ENCODE results near the gene DPYD. TPM values are rescaled to one million over a fixed set of nuclear protein-coding genes. Genes with fewer than 3 reads are reported as not detected.

DPYD gene
- polyA plus RNA-seq, 10 donors = 5.3 to 11.2 (median 7.3) TPM

GRCh38 chr1:97091679-97092078, 829.2 kb downstream of the DPYD start:
- DNase-seq = no peak

DNA sequence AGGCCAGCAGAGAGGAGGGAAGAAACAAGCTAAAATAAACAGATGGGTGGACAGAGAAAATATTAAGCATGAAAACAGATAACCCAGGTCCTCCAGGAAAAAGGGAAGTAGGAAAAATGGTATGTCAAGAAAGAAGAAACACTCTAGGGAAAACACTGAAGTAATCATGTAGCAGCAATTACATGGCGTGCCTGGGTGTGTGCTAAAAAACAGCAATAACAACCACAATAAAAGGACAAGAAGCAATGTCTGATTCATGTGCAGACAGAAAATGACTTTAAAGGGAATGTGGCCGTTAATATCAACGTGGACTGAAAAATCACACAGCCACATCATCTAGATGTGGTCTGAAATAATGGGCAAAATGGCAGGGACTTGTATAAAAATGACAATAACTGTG, 829.6 kb downstream of the DPYD start:
- DNase-seq = no peak

DNA sequence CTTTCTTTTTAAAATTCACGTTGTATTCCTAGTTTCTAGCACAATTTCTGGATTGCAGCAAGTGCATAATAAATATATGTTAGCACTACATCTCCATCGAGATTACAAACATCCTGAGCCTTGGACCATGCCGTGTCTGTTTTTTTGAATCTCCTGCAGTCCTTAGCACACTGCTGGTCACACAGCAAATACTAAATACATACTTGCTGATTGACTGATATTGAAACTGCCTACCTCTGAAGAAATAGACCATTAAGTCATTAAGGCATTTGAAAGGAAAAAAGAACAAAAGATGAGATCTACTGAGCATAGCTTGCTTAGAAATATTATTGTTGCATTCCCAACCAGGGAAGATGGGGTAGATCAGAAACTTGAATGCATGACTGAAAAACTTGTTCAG, 830.1 kb downstream of the DPYD start:
- DNase-seq = peak in 1 of 3 donors; percentile 28

DNA sequence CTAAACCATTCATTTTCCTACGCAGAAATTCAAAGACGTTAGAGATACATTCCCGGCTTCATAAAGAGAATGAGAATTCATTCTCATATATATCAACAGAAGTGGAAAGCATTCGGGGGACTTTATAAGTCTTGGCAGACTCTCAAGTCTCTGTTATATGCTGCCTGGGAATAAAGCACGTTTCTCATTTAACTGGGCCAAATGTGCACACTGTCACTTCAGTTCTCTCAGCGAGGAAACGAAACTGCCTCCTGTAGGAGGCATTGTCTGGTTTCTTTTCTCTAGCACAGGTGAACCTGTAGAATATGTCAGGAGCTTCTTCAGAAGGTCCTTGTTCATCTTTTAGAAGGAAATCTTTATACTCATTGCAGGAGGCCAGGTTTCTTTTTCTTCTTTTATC, 831.7 kb downstream of the DPYD start:
- peak in 2 of 3 donors; percentile 32 to 64 for DNase-seq

GRCh38 chr1:97088391-97088790, 832.4 kb downstream of the DPYD start:
- DNase-seq = peak in 1 of 3 donors; percentile 32

GRCh38 chr1:97084546-97084945, 836.3 kb downstream of the DPYD start:
- DNase-seq = peak in 1 of 3 donors; percentile 31

- DNase-seq = no peak
Observed at GRCh38 chr1:97082160-97082848, 838.5 kb downstream of the DPYD start.

GRCh38 chr1:97078872-97079271, 842.0 kb downstream of the DPYD start:
- no peak for DNase-seq

DNA sequence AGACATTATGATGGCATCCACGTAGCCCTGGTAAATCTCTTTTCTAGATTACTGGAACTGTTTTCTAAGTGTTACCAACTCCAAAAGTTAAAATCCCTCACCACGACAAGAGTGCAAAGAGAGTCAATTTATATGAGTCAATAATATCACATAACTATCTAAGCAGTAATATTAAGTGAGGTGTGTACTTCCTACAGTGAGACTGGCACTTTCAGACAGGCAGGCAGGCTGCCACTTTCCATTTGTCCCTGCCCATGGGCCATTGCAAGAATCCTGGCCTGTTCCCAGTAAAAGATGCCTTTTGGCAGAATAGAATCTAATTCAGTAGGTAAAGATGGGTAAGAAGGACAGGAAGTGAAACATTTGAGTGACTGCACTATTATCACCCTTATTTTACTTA, 843.6 kb downstream of the DPYD start:
- no peak for DNase-seq

DNA sequence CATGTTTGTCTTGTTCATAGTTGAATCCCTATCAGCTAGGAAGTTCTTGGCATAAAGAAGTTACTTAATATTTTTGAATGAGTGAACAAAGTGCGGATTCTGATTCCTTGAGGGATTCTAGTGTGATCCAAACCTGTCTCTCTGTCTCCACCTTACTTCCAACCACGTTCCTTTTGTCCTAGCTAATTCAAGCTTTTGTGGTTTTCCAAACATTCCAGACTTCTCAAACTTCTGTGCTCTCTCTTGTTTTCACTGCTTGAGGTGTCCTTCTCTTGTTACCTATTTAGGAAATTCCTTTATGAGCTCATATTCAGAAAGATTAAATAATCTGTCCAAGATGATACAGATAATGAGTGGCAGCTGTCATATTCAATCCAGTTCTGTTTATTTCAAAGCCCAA, 846.1 kb downstream of the DPYD start:
- no peak for DNase-seq

- DNase-seq = no peak
Observed at GRCh38 chr1:97073936-97074335, 846.9 kb downstream of the DPYD start.

- DNase-seq = no peak
Observed at GRCh38 chr1:97073169-97073568, 847.7 kb downstream of the DPYD start.

- DNase-seq = no peak
Observed at GRCh38 chr1:97071173-97071572, 849.7 kb downstream of the DPYD start.

GRCh38 chr1:97070376-97070775, 850.5 kb downstream of the DPYD start:
- no peak for DNase-seq

- DNase-seq = no peak
Observed at GRCh38 chr1:97069312-97069711, 851.5 kb downstream of the DPYD start.

- DNase-seq = no peak
Observed at GRCh38 chr1:97066860-97067259, 854.0 kb downstream of the DPYD start.

DNA sequence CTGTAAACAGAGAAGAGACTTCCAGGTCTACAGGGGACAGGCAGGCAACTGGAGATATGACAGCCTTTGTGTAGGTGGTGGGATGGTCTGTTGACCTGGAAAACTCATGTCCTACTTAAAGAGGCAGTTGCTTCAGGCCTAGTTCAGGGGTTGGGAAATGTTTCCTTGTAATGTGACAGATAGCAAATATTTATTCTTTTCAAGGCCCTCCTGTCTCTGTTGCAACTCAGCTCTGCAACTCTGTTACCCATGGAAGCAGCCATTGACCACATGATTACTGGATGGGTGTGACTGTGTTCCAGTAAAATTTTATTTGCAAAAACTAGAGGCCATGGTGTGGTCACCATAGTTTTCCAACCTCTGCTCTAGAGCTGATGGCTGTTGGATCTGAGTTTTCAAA, 857.3 kb downstream of the DPYD start:
- no peak for DNase-seq

DNA sequence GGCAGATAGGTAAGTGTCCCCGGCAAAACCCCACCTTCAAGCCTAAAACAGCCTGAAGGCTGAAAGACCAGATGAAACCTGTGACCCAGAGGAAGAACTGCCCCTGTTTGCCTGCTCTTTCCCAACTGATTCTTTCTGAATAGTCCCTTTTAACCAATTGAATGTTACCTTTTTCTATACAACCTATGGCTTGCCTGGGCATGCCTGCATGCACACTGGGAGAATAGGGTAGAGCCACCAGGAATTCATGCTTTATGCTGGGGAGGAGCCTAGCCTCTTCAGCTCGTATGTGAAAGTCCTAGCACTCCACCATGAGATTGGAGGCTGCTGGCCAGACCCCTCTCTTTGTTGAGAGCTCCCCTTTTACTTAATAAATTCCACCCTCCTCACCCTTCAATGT, 859.2 kb downstream of the DPYD start:
- DNase-seq = no peak

- no peak for DNase-seq
Observed at GRCh38 chr1:97056386-97056785, 864.4 kb downstream of the DPYD start.

DNA sequence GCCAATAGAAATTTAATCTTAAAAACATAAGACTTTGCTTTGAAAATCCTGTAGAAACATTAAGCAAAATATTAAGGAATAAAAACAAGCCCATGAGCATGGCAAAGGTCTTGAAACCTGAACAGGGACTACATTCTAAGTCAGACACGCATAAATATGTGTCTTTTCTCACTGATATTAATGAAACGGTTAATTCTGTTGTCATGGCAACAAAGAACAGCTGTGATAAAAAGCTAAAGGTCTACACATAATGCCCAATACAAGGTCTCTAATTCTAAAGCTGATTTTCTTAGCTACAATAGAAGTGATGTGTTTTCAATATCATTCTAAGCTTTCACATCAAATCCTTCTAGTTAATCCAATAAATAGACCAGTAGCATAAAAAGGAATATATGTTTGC, 867.6 kb downstream of the DPYD start:
- peak in 1 of 3 donors; percentile 42 for DNase-seq

GRCh38 chr1:97051823-97052222, 869.0 kb downstream of the DPYD start:
- no peak for DNase-seq

- peak in 2 of 3 donors; percentile 21 to 28 for DNase-seq
Observed at GRCh38 chr1:97050506-97050905, 870.3 kb downstream of the DPYD start.

- peak; percentile 19 to 81 (median 38) for DNase-seq
Observed at GRCh38 chr1:97047421-97047793, 873.4 kb downstream of the DPYD start.

DNA sequence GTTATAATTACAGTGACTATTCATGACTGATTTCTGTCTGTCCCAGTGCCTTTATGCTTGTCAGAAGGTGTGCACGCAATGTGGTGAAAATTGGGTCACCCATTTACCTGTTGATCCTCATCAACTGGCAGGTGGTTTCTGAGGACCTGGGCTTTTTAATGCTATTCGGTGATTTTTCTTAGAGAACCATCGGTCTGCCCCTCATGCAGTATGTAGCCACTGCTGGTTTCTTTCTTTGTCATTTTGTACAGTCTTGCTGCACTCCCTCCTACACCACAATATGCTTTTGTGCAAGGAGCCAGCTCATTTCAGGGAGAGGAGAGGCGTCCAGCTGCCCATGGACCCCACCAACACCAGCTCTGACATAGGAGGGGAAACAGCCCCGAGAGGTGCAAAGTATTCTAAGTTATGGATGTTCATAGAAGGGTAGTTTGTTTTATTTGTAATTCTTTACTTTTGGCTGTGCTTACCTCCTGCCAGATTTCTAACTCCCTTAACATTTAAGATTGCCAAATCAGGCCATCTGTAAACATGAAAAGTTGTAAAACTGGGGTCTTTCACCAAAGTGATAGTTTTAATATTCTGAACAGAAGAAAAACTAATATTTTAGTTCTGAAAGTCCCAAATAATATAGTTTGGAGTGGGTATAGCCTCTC, 873.9 kb downstream of the DPYD start:
- DNase-seq = peak in 2 of 3 donors; percentile 54 to 84

All from muscle of back (tissue), 11 donors.